Pulmonary artery endothelial cell (primary cell): Measurements from ENCODE around the gene TEX13B. TPM values are rescaled to one million over a fixed set of nuclear protein-coding genes. Genes with fewer than 3 reads are reported as not detected.
"Not testable (repeated sequence)": the region's sequence is repeated elsewhere in the genome, so short reads cannot be mapped to it uniquely, and the experiment has no call there.

ENCODE experiments used
- DNase-seq: peaks from one replicate; pipeline ENCODE4 v3.0.0-alpha.2; 2011; ENCODE audit warnings: low read depth, low spot score
- total RNA-seq: library from RNA; depleted of rRNA; stranded (reverse); fragments of >200 nt; gene quantifications from 2 replicates; pipeline ENCODE4 v1.2.3, GENCODE V29; 2014

Gene TEX13B
- total RNA-seq: not detected in 2 replicates

- no peak for DNase-seq
Observed at GRCh38 chrX:107982356-107982755, at the start of gene TEX13B. TSS of gene TEX13B (minus strand) at chrX:107982370. CDS start at chrX:107982127, 243 bp downstream.

GRCh38 chrX:108029928-108030711 lies 48.0 kb upstream of the TEX13B start:
- DNase-seq: no peak

GRCh38 chrX:108028854-108029253 lies 46.7 kb upstream of the TEX13B start:
- no peak for DNase-seq

GRCh38 chrX:108025954-108026600 lies 43.9 kb upstream of the TEX13B start:
- no peak for DNase-seq

- DNase-seq: no peak
Observed at GRCh38 chrX:108025376-108025775, 43.2 kb upstream of the TEX13B start.

GRCh38 chrX:108022491-108023089 lies 40.4 kb upstream of the TEX13B start:
- DNase-seq: no peak

- DNase-seq: no peak
Observed at GRCh38 chrX:108020631-108021030, 38.5 kb upstream of the TEX13B start.

- no peak for DNase-seq
Observed at GRCh38 chrX:108019382-108019875, 37.3 kb upstream of the TEX13B start.

- no peak for DNase-seq
Observed at GRCh38 chrX:108018656-108019381, 36.6 kb upstream of the TEX13B start.

GRCh38 chrX:108001218-108001814 lies 19.1 kb upstream of the TEX13B start:
- DNase-seq: no peak

GRCh38 chrX:108000751-108001150 lies 18.6 kb upstream of the TEX13B start:
- no peak for DNase-seq

GRCh38 chrX:107996124-107996523 lies 14.0 kb upstream of the TEX13B start:
- no peak for DNase-seq

- no peak for DNase-seq
Observed at GRCh38 chrX:107985033-107985432, 2.9 kb upstream of the TEX13B start.

- DNase-seq: no peak
Observed at GRCh38 chrX:107979534-107979933, 2.6 kb downstream of the TEX13B start.

GRCh38 chrX:107978707-107979307 lies 3.4 kb downstream of the TEX13B start:
- DNase-seq: no peak

GRCh38 chrX:107978071-107978470 lies 4.1 kb downstream of the TEX13B start:
- DNase-seq: no peak

GRCh38 chrX:107971636-107972035 lies 10.5 kb downstream of the TEX13B start:
- DNase-seq: no peak

GRCh38 chrX:107970073-107970472 lies 12.1 kb downstream of the TEX13B start:
- no peak for DNase-seq

- no peak for DNase-seq
Observed at GRCh38 chrX:107968623-107969022, 13.5 kb downstream of the TEX13B start.

GRCh38 chrX:107955337-107955736 lies 26.8 kb downstream of the TEX13B start:
- not testable (repeated sequence) for DNase-seq

GRCh38 chrX:107940095-107940494 lies 42.1 kb downstream of the TEX13B start:
- no peak for DNase-seq
